ENCODE measurements around the gene MCM10. TPM values are rescaled to one million over a fixed set of nuclear protein-coding genes. Genes with fewer than 3 reads are reported as not detected.
"Not testable (repeated sequence)": the region's sequence is repeated elsewhere in the genome, so short reads cannot be mapped to it uniquely, and the experiment has no call there.

MCM10 gene
- total and polyA plus RNA-seq, 10 of the 15 experiments (the other 5 are each of a cell fraction or from before 2014, with no cell fraction given), result 5.8 to 35.1 (median 23.7) TPM

DNA sequence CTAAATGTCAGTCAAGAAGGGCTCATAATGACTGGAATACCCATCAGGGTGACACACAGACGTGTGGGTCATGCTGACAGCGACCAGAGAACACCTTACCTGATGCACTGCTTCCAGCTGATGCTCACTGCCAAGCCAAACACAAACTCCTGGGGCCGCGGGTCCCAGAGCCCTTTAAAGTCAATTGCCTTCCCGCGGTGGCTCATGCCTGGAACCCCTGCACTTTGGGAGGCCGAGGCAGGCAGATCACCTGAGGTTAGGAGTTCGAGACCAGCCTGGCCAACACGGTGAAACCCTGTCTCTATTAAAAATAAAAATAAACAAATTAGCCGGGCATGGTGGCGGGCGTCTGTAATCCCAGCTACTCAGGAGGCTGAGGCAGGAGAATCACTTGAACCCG lies 73.4 kb downstream of the MCM10 start:
- H3K9me3 ChIP-seq (replicated peaks; ENCODE audit: control insufficient read depth, insufficient read depth, low read length); H3K27ac ChIP-seq (ENCODE audit: control insufficient read depth, insufficient read depth); H3K79me2 ChIP-seq (ENCODE audit: control insufficient read depth, insufficient read depth, low read length); FAIRE-seq; H3K4me1 ChIP-seq (ENCODE audit: control insufficient read depth, insufficient read depth, low read length); H2AFZ ChIP-seq (ENCODE audit: control insufficient read depth, low read depth, low read length); H3K9ac ChIP-seq (ENCODE audit: control insufficient read depth, insufficient read depth, low read length); RAD21 ChIA-PET (ENCODE audit: unreplicated experiment); H3K4me2 ChIP-seq (ENCODE audit: control insufficient read depth, insufficient read depth); ATAC-seq; H3K4me3 ChIP-seq; DNase-seq (ENCODE audit: low read depth, low spot score); H3K27me3 ChIP-seq (replicated peaks in 1 of 2; ENCODE audit: control insufficient read depth in 2 of 2, insufficient read depth in 2 of 2, low read length in 1 of 2); intact Hi-C loops (cut with micrococcal nuclease; ENCODE audit: unreplicated experiment); SMC1A ChIA-PET (ENCODE audit: uncharacterized antibody, unreplicated experiment); H3K36me3 ChIP-seq (ENCODE audit: control insufficient read depth in 2 of 2, insufficient read depth in 2 of 2, low read length in 1 of 2); H4K20me1 ChIP-seq (ENCODE audit: control insufficient read depth, insufficient read depth); BruUV-seq (replicated peaks); POLR2A ChIA-PET; in situ Hi-C loops (cut with MboI): not testable (repeated sequence)
- CTCF ChIA-PET, result interaction anchor here (1.6 kb wide), 1 partner anchor 67 kb away, joined by 3 read pairs; no protein-coding TSS in a partner anchor
- 53% methylated on average over 13 of the region's 13 CpGs for WGBS (ENCODE audit: insufficient coverage, insufficient replicate concordance, low lambda C conversion rate, missing lambda C conversion rate)

DNA sequence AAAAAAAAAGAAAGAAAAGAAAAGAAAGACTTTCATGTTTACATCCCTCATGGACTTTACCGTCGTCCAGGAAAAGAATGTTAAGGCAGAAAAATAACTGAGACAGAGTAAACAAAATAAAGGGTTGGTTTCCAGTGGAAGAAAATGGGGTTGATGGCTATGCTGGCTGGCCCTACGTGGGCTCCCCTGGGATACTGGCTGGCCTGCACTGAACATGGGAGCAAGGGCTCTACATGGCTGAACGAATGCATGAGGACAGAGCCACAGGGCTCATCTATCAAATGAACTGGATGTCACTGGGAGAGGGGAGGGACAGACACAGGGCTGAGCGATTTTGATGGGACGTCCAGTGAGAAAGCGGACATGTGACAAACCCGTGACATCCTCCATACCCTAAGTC lies 75.3 kb downstream of the MCM10 start:
- BruUV-seq (replicated peaks), result no TSS peak
- Histone ChIP-seq H3K4me2 (ENCODE audit: control insufficient read depth, insufficient read depth) (no peak overlapping the region), H3K9me3 (replicated peaks; ENCODE audit: control insufficient read depth, insufficient read depth, low read length) (no peaks in the 10 kb centered on the region), H3K27ac (ENCODE audit: control insufficient read depth, insufficient read depth) (no peak overlapping the region), H3K27me3 (replicated peaks in 1 of 2; ENCODE audit: control insufficient read depth in 2 of 2, insufficient read depth in 2 of 2, low read length in 1 of 2) (no peaks in the 10 kb centered on the region), H2AFZ (ENCODE audit: control insufficient read depth, low read depth, low read length) (no peak overlapping the region), H3K79me2 (ENCODE audit: control insufficient read depth, insufficient read depth, low read length) (no peaks in the 10 kb centered on the region), H4K20me1 (ENCODE audit: control insufficient read depth, insufficient read depth) (no peaks in the 10 kb centered on the region), H3K4me1 (ENCODE audit: control insufficient read depth, insufficient read depth, low read length) (no peaks in the 10 kb centered on the region), H3K4me3 (no peak overlapping the region), H3K36me3 (ENCODE audit: control insufficient read depth in 2 of 2, insufficient read depth in 2 of 2, low read length in 1 of 2) (no peaks in the 10 kb centered on the region), H3K9ac (ENCODE audit: control insufficient read depth, insufficient read depth, low read length) (no peak overlapping the region)
- TF ChIP-seq, protein P1, sequence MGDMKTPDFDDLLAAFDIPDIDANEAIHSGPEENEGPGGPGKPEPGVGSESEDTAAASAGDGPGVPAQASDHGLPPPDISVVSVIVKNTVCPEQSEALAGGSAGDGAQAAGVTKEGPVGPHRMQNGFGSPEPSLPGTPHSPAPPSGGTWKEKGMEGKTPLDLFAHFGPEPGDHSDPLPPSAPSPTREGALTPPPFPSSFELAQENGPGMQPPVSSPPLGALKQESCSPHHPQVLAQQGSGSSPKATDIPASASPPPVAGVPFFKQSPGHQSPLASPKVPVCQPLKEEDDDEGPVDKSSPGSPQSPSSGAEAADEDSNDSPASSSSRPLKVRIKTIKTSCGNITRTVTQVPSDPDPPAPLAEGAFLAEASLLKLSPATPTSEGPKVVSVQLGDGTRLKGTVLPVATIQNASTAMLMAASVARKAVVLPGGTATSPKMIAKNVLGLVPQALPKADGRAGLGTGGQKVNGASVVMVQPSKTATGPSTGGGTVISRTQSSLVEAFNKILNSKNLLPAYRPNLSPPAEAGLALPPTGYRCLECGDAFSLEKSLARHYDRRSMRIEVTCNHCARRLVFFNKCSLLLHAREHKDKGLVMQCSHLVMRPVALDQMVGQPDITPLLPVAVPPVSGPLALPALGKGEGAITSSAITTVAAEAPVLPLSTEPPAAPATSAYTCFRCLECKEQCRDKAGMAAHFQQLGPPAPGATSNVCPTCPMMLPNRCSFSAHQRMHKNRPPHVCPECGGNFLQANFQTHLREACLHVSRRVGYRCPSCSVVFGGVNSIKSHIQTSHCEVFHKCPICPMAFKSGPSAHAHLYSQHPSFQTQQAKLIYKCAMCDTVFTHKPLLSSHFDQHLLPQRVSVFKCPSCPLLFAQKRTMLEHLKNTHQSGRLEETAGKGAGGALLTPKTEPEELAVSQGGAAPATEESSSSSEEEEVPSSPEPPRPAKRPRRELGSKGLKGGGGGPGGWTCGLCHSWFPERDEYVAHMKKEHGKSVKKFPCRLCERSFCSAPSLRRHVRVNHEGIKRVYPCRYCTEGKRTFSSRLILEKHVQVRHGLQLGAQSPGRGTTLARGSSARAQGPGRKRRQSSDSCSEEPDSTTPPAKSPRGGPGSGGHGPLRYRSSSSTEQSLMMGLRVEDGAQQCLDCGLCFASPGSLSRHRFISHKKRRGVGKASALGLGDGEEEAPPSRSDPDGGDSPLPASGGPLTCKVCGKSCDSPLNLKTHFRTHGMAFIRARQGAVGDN (IDR thresholded peaks at IDR 0.05), result no peak
- TF ChIP-seq SMAD1 (IDR thresholded peaks at IDR 0.05; ENCODE audit: low read depth, partially characterized antibody) (no peak), MTA2 (IDR thresholded peaks at IDR 0.05; ENCODE audit: low read depth) (no peak), NR2C1 (IDR thresholded peaks at IDR 0.05) (no peak), IKZF2 (IDR thresholded peaks at IDR 0.05) (no peak)
- ChIA-PET SMC1A (ENCODE audit: uncharacterized antibody, unreplicated experiment) (no interaction called here), POLR2A (interaction anchor here (0.6 kb wide), 1 partner anchor 280 kb away, joined by 5 read pairs; no protein-coding TSS in a partner anchor), CTCF (no interaction called here), RAD21 (ENCODE audit: unreplicated experiment) (no interaction called here)
- in situ Hi-C loops (cut with MboI) (no loop called here), intact Hi-C loops (cut with micrococcal nuclease; ENCODE audit: unreplicated experiment) (no loop called here)
- ATAC-seq (no peak), DNase-seq (ENCODE audit: low read depth, low spot score) (no peak), FAIRE-seq (no peak)
- 37% methylated on average over 8 of the region's 8 CpGs for WGBS (ENCODE audit: insufficient coverage, insufficient replicate concordance, low lambda C conversion rate, missing lambda C conversion rate)

All from GM12878 (cell line).